ENCODE results near the gene BLNK. TPM values are rescaled to one million over a fixed set of nuclear protein-coding genes. Genes with fewer than 3 reads are reported as not detected.
"Not testable (repeated sequence)": the region's sequence is repeated elsewhere in the genome, so short reads cannot be mapped to it uniquely, and the experiment has no call there.

BLNK gene
- polyA plus RNA-seq, 4 donors: 30.3 to 59.3 (median 39.7) TPM

DNA sequence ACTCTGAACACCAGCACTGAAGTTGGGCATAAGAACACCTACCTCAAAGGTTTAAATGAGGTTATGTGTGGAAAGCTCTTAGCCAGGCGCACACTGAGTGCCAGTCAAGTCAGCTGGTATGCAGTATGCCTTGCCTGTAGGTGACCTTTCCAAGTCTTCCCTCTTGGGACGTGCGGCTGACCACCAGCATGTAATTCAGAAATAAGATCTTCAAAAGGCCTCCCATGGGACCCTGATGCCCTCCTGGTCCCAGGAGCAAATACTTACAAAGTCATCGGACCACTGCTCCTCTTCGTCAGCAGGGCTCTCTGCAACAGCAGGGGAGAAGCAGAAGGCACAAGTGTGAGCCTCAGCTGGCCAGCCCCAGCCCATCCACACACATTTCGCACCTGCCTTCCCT, 40.8 kb downstream of the BLNK start:
- DNase-seq (ENCODE audit: low read depth in 4 of 4, low spot score in 3 of 4): no peak

DNA sequence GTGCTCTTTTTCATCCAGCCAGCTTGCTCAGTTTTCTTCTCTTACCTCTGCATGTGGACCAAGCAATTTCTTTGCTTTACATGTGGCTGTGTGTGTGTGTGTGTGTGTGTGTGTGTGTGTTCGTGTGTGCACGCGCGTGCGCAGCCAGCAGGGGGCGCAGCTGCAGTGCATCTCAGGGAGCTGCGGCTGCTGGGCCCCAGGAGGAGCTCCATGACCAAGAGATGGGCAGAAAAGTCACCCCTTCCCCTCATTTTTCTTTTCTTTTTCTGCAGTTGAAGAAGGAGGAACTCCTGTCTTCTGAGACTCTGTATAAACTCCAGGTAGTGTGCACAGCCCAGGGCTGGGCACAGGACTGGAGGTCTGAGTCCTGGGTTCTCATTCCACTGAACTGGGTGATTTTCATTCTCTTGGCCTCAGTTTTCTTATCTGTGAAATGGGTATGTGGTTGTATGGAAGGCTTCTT, 41.8 kb downstream of the BLNK start:
- peak; percentile 53 to 74 (median 70) for DNase-seq (ENCODE audit: low read depth in 4 of 4, low spot score in 3 of 4)

DNA sequence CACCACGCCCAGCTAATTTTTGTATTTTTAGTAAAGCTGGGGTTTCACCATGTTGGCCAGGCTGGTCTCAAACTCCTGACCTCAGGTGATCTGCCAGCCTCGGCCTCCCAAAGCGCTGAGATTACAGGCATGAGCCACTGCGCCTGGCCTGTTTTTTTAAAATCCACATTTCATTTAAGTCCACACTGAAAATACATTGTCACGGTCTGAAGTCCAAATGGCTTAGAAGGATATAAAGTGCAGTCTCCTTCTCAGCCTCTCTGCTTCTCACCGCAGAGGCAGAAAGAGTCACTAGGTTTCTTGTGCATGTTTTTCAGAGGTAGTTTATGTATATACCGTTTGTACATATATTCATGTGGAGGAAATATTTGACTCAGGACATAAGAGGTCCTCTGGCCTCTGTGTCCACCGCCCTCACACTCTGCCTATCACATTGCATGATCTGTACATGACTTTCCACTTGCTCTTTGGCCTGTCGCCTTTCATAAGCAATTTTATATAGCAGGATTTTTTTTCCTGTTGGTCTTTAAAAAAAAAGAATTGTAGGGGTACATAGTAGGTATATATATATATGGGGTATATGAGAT, 42.9 kb downstream of the BLNK start:
- no peak for DNase-seq (ENCODE audit: low read depth in 4 of 4, low spot score in 3 of 4)

DNA sequence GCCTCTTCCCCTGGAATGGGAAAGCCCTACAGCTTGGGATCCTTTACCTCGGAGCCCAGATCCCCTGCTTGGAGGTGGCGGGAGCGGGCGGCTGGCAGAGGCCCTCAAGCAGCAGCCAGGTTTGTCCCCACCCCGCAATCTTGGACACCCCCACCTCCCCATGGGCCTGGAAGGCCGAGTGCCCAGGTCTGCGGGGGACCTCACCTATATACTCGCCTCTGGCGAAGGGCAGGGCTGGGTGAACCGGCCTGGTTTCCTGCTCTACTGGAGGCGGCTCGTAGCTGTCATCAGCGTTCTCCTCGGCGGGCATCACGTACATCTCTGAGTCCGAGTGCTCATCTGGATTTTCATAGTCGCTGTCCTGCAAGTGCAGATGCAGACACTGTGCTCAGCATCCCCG, 44.2 kb downstream of the BLNK start:
- DNase-seq (ENCODE audit: low read depth in 4 of 4, low spot score in 3 of 4): no peak

DNA sequence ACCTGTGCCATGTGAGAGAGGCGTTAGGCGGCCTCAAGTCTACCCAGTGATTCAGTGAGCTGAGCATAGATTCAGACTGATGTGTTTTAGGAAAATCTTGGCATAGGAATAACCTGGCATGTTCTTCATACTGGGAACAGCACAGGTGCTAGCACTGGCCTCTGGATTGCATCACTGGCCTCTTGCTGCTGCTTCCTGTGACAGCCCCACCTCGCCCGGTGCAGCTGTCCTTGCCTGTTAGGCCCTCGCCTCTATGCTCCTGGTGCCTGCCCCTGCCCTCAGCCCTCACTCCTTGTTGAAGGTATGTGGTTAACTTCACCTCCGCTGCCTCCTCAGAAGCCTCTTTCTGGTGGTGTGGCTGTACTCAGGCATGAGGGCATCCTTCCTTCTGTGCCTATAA, 46.2 kb downstream of the BLNK start:
- DNase-seq (ENCODE audit: low read depth in 4 of 4, low spot score in 3 of 4): no peak

DNA sequence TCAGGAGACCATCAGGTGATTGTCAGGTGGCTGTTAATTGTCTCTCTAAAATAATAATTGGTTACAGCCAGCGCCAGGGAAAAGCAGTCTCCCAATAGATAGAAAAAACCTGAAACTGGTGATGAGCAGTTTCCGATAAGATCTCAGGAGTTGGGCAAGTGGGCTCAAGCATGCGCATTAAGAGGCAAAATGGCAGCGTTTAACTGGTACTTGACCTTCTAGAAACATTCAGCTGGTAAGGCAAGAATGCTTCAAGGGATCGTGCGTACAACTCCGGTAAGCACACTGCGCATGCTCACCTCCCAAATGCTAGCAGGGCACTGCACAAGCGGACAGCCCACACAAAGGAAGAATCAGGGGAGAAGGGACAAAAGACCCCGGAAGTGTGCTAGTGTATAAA, 48.5 kb downstream of the BLNK start:
- no peak for DNase-seq (ENCODE audit: low read depth in 4 of 4, low spot score in 3 of 4)

DNA sequence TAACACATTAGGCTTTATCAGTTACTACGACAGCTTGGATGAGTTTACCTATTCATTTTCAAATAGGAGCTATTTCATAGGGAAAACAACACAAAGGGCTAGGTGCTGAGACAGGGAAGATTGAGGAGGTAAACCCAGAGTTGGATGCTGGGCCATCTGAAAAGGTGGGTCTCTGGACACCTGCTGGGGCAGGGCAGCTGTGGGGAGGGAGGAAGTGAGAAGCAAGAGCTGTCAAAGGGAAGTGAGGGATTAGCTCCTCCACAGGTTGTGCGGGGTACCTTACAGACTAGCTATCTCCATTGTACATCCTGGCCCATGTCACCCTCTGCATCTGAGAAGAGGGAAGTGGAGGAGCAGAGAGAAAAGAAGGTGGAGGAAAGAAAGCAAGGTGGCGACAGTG, 48.9 kb downstream of the BLNK start:
- DNase-seq (ENCODE audit: low read depth in 4 of 4, low spot score in 3 of 4): no peak

DNA sequence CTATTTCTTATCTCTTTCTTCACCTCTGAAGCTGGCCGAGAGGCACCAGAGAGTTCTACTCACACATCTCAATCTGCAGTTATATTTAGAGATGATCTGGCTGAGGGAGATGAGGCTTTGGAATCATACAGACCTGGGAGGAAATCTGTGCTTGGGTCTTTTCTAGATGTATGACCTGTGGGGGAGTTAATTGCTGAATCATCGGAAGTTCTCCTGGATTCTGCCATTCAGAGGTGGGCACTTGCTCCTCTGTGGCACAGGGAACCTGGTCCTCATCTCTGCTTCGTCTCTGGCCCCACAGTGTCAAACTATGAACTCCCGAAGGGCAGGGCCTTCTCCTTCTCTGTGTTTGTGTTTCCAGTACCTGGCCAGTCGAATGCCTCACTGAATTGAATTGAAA, 52.5 kb downstream of the BLNK start:
- no peak for DNase-seq (ENCODE audit: low read depth in 4 of 4, low spot score in 3 of 4)

DNA sequence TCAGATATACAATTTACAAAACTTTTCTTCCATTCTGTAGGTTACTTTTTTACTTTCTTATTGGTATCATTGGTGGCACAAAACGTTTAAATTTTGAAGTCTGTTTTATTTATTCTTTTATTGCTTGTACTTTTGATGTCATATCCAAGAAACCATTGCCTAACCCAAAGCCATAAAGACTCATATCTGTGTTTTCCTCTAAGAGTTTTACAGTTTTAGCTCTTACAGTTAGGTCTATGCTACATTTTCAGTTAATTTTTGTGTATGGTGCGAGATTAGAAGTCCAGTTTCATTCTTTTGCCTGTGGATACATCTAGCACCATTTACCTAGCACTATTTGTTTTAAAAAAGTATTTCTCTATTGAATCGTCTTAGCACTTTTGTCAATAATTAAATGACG, 53.7 kb downstream of the BLNK start:
- no peak for DNase-seq (ENCODE audit: low read depth in 4 of 4, low spot score in 3 of 4)

DNA sequence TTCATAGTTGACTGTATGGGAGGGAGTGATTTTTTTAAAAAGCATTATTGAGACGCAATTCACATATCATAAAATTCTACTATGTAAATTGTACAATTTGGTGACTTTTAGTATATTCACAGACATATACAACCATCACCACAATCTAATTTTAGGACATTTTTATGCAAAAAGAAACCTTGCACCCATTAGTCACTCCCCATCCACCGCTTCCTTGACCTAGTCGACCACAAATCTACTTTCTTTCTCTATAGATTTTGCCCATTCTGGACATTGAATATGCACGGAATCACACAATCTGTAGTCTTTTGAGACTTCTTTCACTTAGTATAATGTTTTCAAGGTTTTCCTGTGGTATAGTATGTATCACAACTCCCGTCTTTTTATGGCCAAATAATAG, 54.6 kb downstream of the BLNK start:
- DNase-seq (ENCODE audit: low read depth in 4 of 4, low spot score in 3 of 4): no peak

DNA sequence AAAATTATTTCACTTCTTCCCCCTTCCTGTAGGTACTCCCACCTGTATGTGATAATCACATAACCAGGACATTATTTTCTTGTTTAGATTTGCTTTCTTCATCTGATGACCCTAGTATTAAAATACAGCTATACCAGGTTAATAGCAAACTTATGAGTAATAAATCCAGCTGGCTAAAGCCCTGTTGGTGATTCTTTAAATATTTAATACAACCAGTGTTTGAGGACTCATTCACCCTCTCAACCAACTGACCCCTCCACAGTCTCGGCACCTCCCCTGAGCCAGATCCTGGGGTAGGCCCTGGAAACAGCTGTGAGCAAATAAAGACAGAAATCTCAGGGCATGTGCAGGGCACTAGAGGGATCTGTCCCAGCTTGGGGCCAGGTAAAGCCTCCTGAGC, 58.5 kb downstream of the BLNK start:
- DNase-seq (ENCODE audit: low read depth in 4 of 4, low spot score in 3 of 4): no peak

DNA sequence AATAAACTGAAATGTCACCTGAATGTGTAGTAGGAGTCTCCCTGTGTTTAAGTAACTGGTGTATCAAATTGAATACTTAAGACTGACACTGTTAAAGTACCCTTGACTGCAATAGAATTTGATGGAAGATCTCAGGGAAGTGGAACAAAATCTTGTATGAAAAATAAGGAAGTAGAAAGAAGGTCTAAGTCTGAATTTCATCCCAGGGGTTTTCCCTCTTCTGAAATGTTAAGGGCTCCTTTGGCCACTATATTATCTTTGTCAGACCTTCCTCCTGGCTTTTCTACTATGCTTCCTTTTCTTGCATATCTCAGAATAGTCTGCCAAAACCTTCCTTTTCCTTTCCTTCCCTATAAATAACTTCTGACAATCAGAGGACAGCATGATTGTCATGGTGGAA, 59.6 kb downstream of the BLNK start:
- no peak for DNase-seq (ENCODE audit: low read depth in 4 of 4, low spot score in 3 of 4)

DNA sequence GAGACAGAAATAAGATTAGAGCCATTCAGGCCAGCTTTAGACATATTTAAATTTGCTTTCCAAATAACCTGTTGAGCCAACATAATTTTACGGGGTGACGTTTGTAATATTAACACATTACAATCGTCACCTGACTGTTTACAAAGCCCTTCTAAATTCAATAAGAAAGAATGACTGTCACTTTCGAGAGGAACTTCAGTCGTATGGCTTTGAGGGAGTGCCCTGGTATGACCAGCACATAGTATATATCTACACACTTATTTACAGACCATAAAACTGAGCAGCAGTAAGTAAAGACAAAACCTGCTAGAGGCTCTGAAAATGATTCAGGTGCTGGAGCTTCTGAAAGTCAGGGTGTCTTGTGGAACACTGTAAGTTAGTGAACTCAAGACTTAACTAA, 62.4 kb downstream of the BLNK start:
- no peak for DNase-seq (ENCODE audit: low read depth in 4 of 4, low spot score in 3 of 4)

DNA sequence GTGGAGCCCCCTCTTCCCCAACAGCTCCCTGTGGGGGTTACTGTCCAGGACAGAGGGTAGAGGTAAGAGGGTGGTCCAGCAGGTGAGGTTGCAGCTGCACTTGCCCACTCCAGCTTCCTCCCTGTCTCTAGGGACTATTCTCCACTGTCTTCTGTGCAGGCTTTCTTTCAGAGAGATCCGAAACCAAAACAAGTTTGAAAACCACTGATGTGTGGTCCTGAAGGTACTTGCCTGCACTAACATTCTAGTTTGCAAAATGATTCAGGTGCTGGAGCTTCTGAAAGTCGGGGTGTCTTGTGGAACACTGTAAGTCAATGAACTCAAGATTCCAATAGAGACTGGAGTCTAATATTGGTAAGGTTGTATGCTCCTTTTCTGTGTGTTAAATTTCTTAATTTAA, 63.1 kb downstream of the BLNK start:
- DNase-seq (ENCODE audit: low read depth in 4 of 4, low spot score in 3 of 4): no peak

DNA sequence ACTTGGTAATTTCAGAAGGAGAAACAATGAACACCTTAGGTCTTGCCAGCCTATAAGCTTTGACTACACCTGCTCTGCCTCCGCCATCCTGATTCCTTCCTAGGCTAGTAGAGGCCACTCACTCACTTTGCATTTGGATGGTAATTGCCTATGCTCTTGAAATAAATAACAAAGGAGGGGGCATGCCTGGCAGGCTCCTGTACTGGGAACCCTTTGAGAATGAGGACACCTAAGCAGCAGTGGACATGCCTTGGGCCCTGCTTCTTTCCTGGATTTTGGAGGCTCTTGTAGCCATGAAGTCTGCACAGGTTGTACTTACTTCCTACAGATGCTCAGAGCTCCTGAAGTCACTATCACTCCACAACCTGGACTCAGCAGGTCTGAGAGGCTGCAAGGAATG, 65.8 kb downstream of the BLNK start:
- no peak for DNase-seq (ENCODE audit: low read depth in 4 of 4, low spot score in 3 of 4)

DNA sequence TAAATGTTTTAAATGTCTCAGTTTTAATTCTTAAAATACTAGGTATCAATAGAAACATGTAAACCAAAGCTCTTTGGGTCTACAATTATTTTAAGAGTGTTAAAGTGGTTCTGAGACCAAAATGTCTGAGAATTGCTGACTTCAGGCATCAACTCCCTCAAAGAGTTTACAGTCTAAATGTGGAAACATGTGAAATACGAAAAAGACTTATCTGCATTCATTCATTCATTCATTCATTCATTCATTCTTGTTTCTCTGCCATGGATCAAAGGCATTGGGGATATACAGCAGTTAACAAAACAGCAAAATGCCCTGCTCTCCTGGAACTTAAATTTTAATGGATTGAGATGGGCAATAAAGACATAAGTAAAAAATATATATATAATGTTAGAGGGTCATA, 69.8 kb downstream of the BLNK start:
- no peak for DNase-seq (ENCODE audit: low read depth in 4 of 4, low spot score in 3 of 4)

DNA sequence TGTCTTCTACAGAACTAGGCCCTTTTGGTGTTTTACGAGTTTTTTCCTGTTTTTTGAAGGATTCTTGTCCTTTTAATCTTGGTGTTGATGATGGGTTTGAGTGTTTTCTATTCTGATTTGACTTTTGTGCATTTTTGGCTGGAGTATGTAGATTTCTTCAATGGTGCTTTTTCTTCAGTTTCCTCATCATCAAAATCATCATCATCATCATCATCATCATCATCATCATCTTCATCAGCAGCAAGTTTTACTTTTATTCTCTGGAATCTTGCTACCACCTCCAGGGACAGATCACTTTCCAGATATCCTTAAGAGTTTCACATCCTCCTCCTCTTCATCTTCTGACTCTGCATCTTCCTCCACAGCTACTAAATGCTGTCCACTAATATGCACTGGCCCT, 81.9 kb downstream of the BLNK start:
- not testable (repeated sequence) for DNase-seq (ENCODE audit: low read depth in 4 of 4, low spot score in 3 of 4)

DNA sequence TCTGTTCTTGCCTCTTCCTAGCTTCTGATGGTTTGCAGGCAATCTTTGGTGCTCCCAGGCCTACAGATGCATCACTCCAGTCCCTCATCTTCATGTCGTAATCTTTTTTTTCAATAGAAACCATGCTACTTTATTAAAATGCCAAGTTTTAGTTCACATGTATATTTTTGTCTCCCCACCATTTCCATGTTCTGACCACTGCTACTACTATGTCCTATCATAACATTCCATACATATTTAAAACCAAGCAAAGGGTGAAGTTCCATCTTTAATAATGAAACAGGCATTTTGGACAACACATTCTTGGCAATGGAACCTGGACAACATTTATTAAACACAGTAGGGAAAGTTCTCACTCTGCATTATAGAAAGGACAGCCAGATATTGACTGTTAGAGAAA, 82.5 kb downstream of the BLNK start:
- DNase-seq (ENCODE audit: low read depth in 4 of 4, low spot score in 3 of 4): no peak

DNA sequence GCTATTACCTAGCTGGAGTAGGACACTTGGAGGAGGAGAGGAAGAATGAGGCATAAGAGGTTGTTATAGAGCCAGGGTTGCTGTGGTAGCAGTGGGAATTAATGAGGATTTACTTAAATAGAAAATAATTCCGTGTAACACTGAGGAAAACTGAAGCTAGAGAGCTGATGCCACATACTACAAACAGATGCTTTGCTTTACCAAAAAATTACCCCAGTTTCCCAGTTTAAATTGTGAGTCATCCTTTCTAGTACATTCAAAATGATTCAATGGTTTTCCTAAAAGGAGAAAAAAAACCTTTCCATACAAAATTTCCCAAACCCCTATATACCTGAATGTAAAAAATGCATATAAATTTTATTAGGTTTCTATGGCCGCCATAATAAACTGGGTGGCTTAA, 82.9 kb downstream of the BLNK start:
- no peak for DNase-seq (ENCODE audit: low read depth in 4 of 4, low spot score in 3 of 4)

DNA sequence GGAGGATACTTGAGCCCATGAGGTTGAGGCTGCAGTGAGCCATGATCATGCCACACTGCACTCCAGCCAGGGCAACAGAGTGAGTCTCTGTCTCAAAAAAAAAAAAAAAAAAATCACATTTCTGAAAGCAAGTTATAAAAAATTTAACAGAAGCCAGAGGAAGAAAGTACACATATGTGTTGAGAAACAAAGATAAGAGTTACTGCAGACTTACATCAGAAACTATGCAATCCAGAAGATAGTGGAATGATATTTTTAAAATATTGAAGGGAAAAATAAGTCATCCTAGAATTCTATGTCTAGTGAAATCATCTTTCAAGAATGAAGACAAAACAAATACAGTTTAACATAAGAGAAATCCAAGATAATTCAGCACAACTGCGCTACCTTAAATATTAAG, 94.4 kb downstream of the BLNK start:
- no peak for DNase-seq (ENCODE audit: low read depth in 4 of 4, low spot score in 3 of 4)

DNA sequence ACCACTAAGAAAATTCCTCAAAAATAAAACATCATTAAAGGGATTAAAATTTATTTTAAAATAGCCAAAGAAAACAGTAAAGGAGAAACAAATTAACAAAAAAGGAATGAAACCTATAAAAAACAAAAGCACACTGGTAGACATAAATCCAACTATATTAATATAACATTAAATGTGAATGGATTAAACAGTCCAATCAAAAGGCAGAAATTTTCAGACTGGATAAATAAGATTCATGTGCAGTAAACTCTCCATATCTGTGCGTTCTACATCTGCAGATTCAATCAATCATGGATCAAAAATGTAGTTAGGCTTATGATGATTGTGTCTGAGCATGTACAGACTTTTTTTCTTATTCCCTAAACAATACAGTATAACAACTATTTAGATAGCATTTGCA, 98.7 kb downstream of the BLNK start:
- no peak for DNase-seq (ENCODE audit: low read depth in 4 of 4, low spot score in 3 of 4)

DNA sequence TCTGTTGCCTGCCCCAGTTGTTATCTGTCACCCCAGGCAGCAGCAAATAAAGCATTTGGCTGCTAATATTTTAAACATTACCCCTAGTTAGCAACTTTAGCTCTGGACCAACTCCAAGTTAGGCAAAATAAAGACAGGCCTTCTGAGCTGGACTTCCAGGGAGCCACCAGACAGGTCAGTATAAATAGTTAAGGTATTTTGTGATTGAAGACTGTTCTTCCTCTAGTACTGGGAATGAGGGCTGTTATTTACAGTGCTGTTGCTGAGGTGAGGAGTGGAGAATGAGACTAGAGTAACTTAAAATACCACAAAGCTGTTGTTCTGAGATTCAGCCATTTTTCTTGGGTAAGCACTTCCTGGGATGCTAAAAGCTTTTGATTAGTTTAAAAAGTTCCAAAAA, 101.1 kb downstream of the BLNK start:
- no peak for DNase-seq (ENCODE audit: low read depth in 4 of 4, low spot score in 3 of 4)

DNA sequence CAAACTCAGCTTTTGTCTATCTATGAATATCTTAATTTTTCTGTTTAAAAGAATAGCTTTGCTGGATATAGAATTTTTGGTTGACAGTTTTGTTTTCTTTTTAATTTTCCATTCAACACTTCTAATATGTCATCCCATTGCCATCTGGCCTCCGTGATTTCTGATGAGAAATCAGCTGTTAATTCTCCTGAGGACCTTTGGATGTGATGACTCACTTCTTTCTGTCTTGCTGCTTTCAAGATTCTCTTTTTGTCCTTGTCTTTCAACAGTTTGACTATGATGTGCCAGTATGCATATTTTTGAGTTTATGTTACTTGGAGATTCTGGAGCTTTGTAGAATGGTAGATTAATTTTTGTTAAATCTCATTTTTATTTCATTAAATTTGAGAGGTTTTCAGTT, 102.8 kb downstream of the BLNK start:
- no peak for DNase-seq (ENCODE audit: low read depth in 4 of 4, low spot score in 3 of 4)
